Hair follicle dermal papilla cell (primary cell): Measurements from ENCODE around the gene STEEP1. TPM values are rescaled to one million over a fixed set of nuclear protein-coding genes. Genes with fewer than 3 reads are reported as not detected.

Source experiments
- total RNA-seq: library from RNA; depleted of rRNA; stranded (reverse); fragments of >200 nt; gene quantifications from 2 replicates; pipeline ENCODE4 v1.2.3, GENCODE V29; 2012

STEEP1 gene
- total RNA-seq: 21.3 and 23.3 TPM in 2 replicates

DNA sequence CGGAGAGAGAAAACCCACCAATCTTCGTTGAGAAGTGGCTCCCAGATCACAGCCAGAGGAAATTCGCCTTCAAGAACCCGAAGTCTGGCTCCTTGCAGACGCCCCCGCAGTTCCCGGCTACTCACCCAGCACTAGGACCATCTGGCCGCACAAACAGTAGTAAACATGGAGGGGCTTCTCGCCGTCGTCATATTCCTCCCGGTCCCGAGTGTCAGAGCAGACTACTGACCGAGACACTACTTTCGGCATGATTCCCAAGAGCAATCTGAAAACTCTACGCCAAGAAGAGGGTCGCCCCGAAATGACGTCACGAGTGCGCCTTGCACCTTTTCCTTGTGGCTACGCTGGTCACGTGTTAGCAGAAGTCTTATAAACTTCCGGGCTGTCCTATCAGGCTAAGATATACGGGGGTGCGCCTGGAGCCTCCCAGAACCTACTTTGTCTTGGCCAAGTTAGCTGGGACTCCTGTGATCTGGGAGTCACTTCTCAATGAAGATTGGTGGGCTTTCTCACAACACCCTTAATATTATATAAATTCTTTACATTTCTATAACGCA is at the start of gene STEEP1:
Gene STEEP1 (minus strand): TSS at position 303 of the 557 bp plus-strand sequence. CDS start 54 bp downstream, at position 249.

GRCh38 chrX:119606280-119607017 is 41.2 kb upstream of the STEEP1 start, which contains the start of gene NKRF:
Gene NKRF, minus strand, starts transcription at chrX:119606424.

DNA sequence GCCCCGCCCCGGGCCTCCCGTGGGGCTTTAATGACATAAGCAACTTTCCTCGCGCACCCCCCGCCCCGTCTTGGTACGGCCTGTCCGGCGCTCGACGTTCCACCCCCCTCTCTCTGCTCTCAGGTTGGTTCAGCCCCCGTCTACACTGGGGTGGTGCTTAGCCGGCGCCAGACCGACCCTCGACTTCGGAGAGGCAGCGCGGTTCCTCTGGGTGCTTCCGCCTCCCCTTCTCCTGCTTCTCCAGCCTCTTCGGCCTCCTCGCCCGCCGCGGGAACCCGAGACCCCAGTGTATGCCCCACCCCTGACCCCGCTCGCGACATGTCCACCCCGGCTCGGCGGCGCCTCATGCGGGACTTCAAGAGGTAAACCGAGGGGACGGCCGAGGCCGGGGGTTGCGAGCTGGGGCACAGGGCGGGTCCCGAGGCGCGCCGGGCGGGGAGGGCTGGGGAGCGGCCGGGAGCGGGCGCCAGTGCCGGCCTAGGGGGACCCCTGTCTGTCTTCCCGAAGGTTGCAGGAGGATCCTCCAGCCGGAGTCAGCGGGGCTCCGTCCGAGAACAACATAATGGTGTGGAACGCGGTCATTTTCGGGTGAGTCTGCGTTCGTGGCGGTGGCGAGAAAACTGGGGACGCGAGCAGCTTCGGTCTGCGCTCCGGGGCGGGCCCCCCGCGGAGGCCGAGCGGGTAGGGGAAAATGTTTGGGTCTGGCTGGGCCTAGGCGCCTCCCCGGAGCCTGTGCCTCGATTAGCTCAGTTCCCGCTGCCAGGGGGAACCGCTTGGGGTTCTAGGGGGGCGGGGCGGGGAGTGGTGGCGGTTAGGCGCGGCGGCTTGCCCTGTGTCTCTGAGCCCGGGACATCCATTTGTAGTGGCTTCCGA is 9.4 kb upstream of the STEEP1 start, which contains the start of gene UBE2A:
Gene UBE2A (plus strand): TSS at position 170 of the 873 bp plus-strand sequence. CDS start 149 bp downstream, at position 319.

Other genes with a start within 250 kb of the STEEP1 start
- 37.0 and 44.5 TPM in 2 replicates for gene SLC25A43, start 166.1 kb downstream of the STEEP1 start, total RNA-seq
- gene SLC25A5, start 97.0 kb downstream of the STEEP1 start, total RNA-seq: 96.2 and 131 TPM in 2 replicates
- gene UBE2A, start 9.2 kb upstream of the STEEP1 start, total RNA-seq: 33.4 and 35.5 TPM in 2 replicates
- 4.5 and 5.0 TPM in 2 replicates for gene NKRF, start 41.0 kb upstream of the STEEP1 start, total RNA-seq
- 34.6 and 41.1 TPM in 2 replicates for gene SEPTIN6, start 127.8 kb upstream of the STEEP1 start, total RNA-seq
- 0.49 and 0.97 TPM in 2 replicates for gene SOWAHD, start 193.2 kb upstream of the STEEP1 start, total RNA-seq
- gene RPL39, start 226.2 kb upstream of the STEEP1 start, total RNA-seq: 638 and 914 TPM in 2 replicates